ENCODE data around the gene DLK2. TPM values are rescaled to one million over a fixed set of nuclear protein-coding genes. Genes with fewer than 3 reads are reported as not detected.

The DLK2 gene
- total RNA-seq, 1 experiment from 2014 or later: 0.81 TPM

DNA sequence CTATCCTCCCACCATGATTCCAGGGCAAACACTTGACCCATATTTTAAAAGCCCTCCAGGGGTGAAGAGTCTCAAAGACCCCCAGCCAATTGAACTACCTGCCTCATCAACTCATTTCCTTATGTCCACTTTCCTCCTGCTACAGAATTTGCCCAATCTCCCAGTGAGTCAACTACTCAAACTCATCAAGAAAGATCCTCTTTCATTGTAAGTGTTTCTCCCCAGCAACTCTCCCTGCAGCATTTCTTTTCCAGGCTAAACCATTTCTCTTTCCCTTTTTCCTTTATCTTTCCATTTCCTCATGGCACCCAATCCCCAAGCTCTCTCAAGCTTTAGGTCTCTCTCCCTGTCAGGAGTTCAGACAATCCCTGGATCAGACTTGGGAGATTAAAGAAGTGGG lies 1.5 kb downstream of the DLK2 start:
- H3K36me3 Mint-ChIP-seq: no peaks in the 10 kb centered on the region
- H3K4me1 Mint-ChIP-seq: peaks cover 16% of the 10 kb centered on the region
- peaks cover 39% of the 10 kb centered on the region for H3K27me3 Mint-ChIP-seq (ENCODE audit: low read depth)
- ATAC-seq (no peak), DNase-seq (ENCODE audit: low spot score) (no peak)
- no peaks in the 10 kb centered on the region for H3K9me3 Mint-ChIP-seq
- ChIA-PET CTCF (interaction anchor here (0.8 to 1.0 kb wide), 2 partner anchors 43 to 45 kb away, joined by 3 to 4 read pairs; no protein-coding TSS in a partner anchor), POLR2A (no interaction called here)
- TF ChIP-seq MYBL2 (CRISPR knock-in tag; IDR thresholded peaks at IDR 0.05): no peak
- no peak overlapping the region for H3K27ac Mint-ChIP-seq
- no peak overlapping the region; the same call in 1 of the 2 replicates for H3K4me3 Mint-ChIP-seq

- POLR2A ChIA-PET: no interaction called here
- ATAC-seq (no peak), DNase-seq (ENCODE audit: low spot score) (no peak)
- CTCF ChIA-PET: interaction anchor here (1.2 kb wide), 1 partner anchor 43 kb away, joined by 3 read pairs; no protein-coding TSS in a partner anchor
- H3K9me3 Mint-ChIP-seq: no peaks in the 10 kb centered on the region
- peaks cover 2% of the 10 kb centered on the region; the same call in 1 of the 2 replicates for H3K36me3 Mint-ChIP-seq
- H3K27me3 Mint-ChIP-seq (ENCODE audit: low read depth): peaks cover 39% of the 10 kb centered on the region
- no peak overlapping the region for H3K27ac Mint-ChIP-seq
- H3K4me3 Mint-ChIP-seq: no peak overlapping the region
- H3K4me1 Mint-ChIP-seq: peaks cover 16% of the 10 kb centered on the region
- TF ChIP-seq ETV6 (CRISPR knock-in tag; IDR thresholded peaks at IDR 0.05) (no peak), NFE2L1 (CRISPR knock-in tag; IDR thresholded peaks at IDR 0.05) (no peak), ZBTB21 (CRISPR knock-in tag; IDR thresholded peaks at IDR 0.05; ENCODE audit: borderline replicate concordance) (no peak), SP1 (CRISPR knock-in tag; conservative IDR thresholded peaks at IDR 0.05) (no peak), TP53 (CRISPR knock-in tag; IDR thresholded peaks at IDR 0.05) (no peak), NR3C1 (CRISPR knock-in tag; conservative IDR thresholded peaks at IDR 0.05; ENCODE audit: low read depth) (no peak), SOX15 (CRISPR knock-in tag; IDR thresholded peaks at IDR 0.05) (no peak), RELA (CRISPR knock-in tag; IDR thresholded peaks at IDR 0.05; ENCODE audit: borderline replicate concordance) (no peak), ELF4 (CRISPR knock-in tag; IDR thresholded peaks at IDR 0.05; ENCODE audit: low read depth) (no peak), ZNF263 (CRISPR knock-in tag; IDR thresholded peaks at IDR 0.05; ENCODE audit: low read depth) (no peak), KAT7 (CRISPR knock-in tag; IDR thresholded peaks at IDR 0.05; ENCODE audit: borderline replicate concordance) (no peak), CDX4 (CRISPR knock-in tag; IDR thresholded peaks at IDR 0.05; ENCODE audit: borderline replicate concordance) (no peak), HMGA2 (CRISPR knock-in tag; IDR thresholded peaks at IDR 0.05) (no peak), HMGXB4 (CRISPR knock-in tag; IDR thresholded peaks at IDR 0.05) (no peak), ZNF232 (CRISPR knock-in tag; IDR thresholded peaks at IDR 0.05) (no peak), ZNF317 (CRISPR knock-in tag; IDR thresholded peaks at IDR 0.05; ENCODE audit: borderline replicate concordance, low read depth) (no peak), TCF7 (CRISPR knock-in tag; IDR thresholded peaks at IDR 0.05; ENCODE audit: low read depth) (no peak), FOXP1 (CRISPR knock-in tag; IDR thresholded peaks at IDR 0.05; ENCODE audit: borderline replicate concordance) (no peak)
- TF ChIP-seq, protein P1, sequence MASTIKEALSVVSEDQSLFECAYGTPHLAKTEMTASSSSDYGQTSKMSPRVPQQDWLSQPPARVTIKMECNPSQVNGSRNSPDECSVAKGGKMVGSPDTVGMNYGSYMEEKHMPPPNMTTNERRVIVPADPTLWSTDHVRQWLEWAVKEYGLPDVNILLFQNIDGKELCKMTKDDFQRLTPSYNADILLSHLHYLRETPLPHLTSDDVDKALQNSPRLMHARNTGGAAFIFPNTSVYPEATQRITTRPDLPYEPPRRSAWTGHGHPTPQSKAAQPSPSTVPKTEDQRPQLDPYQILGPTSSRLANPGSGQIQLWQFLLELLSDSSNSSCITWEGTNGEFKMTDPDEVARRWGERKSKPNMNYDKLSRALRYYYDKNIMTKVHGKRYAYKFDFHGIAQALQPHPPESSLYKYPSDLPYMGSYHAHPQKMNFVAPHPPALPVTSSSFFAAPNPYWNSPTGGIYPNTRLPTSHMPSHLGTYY (CRISPR knock-in tag; IDR thresholded peaks at IDR 0.05): no peak
- TF ChIP-seq, protein P2, sequence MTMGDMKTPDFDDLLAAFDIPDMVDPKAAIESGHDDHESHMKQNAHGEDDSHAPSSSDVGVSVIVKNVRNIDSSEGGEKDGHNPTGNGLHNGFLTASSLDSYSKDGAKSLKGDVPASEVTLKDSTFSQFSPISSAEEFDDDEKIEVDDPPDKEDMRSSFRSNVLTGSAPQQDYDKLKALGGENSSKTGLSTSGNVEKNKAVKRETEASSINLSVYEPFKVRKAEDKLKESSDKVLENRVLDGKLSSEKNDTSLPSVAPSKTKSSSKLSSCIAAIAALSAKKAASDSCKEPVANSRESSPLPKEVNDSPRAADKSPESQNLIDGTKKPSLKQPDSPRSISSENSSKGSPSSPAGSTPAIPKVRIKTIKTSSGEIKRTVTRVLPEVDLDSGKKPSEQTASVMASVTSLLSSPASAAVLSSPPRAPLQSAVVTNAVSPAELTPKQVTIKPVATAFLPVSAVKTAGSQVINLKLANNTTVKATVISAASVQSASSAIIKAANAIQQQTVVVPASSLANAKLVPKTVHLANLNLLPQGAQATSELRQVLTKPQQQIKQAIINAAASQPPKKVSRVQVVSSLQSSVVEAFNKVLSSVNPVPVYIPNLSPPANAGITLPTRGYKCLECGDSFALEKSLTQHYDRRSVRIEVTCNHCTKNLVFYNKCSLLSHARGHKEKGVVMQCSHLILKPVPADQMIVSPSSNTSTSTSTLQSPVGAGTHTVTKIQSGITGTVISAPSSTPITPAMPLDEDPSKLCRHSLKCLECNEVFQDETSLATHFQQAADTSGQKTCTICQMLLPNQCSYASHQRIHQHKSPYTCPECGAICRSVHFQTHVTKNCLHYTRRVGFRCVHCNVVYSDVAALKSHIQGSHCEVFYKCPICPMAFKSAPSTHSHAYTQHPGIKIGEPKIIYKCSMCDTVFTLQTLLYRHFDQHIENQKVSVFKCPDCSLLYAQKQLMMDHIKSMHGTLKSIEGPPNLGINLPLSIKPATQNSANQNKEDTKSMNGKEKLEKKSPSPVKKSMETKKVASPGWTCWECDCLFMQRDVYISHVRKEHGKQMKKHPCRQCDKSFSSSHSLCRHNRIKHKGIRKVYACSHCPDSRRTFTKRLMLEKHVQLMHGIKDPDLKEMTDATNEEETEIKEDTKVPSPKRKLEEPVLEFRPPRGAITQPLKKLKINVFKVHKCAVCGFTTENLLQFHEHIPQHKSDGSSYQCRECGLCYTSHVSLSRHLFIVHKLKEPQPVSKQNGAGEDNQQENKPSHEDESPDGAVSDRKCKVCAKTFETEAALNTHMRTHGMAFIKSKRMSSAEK (CRISPR knock-in tag; IDR thresholded peaks at IDR 0.05; ENCODE audit: borderline replicate concordance): no peak
These were observed 2.5 kb downstream of the DLK2 start for GRCh38 chr6:43452896-43453295.

Data from WTC11 (cell line).